Gastrocnemius medialis (tissue), 4 donors: Measurements from ENCODE around the gene DYRK1B. TPM values are rescaled to one million over a fixed set of nuclear protein-coding genes. Genes with fewer than 3 reads are reported as not detected.

Source experiments
- ATAC-seq, 2 donors: fragments of 150-250 bp; one replicate each; pipeline ENCODE4 v1.9.1; 2016
- DNase-seq, 2 donors: peaks; one replicate each; pipeline ENCODE4 v3.0.0-alpha.2; 2019
- H3K27ac ChIP-seq, 4 donors: fragments of 200-600 bp; sonication (generic); 1 replicate in 1 of 4; 2 replicates in 3 of 4; pipeline ENCODE4 v1.5.1; 2016 to 2018; ENCODE audit warnings: mild to moderate bottlenecking in 2 of 4, moderate library complexity in 1 of 4
- H3K27me3 ChIP-seq, 3 donors: fragments of 200-600 bp; sonication (generic) in 2 of 3; 1 replicate in 1 of 3; 2 replicates in 2 of 3; pipeline versions ENCODE4 v1.5.1 to v1.6.0; 2016 to 2019; ENCODE audit warnings: mild to moderate bottlenecking in 1 of 3, moderate library complexity in 1 of 3
- H3K36me3 ChIP-seq, 2 donors: fragments of 200-600 bp; sonication (generic) in 1 of 2; one replicate each; pipeline ENCODE4 v1.5.1; 2017 to 2018
- H3K4me1 ChIP-seq, 2 donors: fragments of 200-600 bp; sonication (generic) in 1 of 2; one replicate each; pipeline ENCODE4 v1.5.1; 2016 to 2017; ENCODE audit warnings: mild to moderate bottlenecking in 2 of 2
- H3K4me3 ChIP-seq, 4 donors: fragments of 200-600 bp; sonication (generic) in 3 of 4; 1 replicate in 1 of 4; 2 replicates in 3 of 4; pipeline ENCODE4 v1.5.1; 2016 to 2019; ENCODE audit warnings: mild to moderate bottlenecking in 2 of 4
- H3K9me3 ChIP-seq, 3 donors: fragments of 200-600 bp; sonication (generic) in 2 of 3; 1 replicate in 1 of 3; 2 replicates in 2 of 3; pipeline ENCODE4 v1.5.1; 2016 to 2019
- POLR2A ChIP-seq, 2 donors: fragments of 450-650 bp; IDR thresholded peaks; one replicate each; pipeline ENCODE4 v1.6.1; 2017; ENCODE audit warnings: antibody characterized with exemption in 2 of 2, mild to moderate bottlenecking in 2 of 2, moderate library complexity in 2 of 2
- in situ Hi-C, 4 donors: fragments of 200-750 bp; cut with MboI; loops; one replicate each; pipeline versions ENCODE4 v1.15.0 to v1.8.0; 2017; ENCODE audit warnings: low sequenced_read_pairs in 4 of 4
- intact Hi-C: fragments of 100-400 bp; cut with DNase I; formaldehyde crosslinking; loops from one replicate; pipeline ENCODE4 v1.15.1; 2023; ENCODE audit warnings: low total_unique reads
- total RNA-seq, 4 donors: library from RNA; depleted of rRNA; stranded (reverse); fragments of >200 nt; gene quantifications; one replicate each; pipeline versions ENCODE4 v1.1.0 to v1.2.3, GENCODE V29; 2016
- TF ChIP-seq, protein P1 (sequence below), 5 experiments: fragments of 450-650 bp in 3 of 5; fragments of 200-600 bp in 2 of 5; sonication (generic) in 2 of 5; IDR thresholded peaks in 4 of 5; conservative IDR thresholded peaks in 1 of 5; 1 replicate in 4 of 5; 2 replicates in 1 of 5; pipeline ENCODE4 v1.5.1; 2016 to 2019; ENCODE audit warnings: antibody characterized with exemption in 5 of 5, mild to moderate bottlenecking in 3 of 5, moderate library complexity in 3 of 5

Gene DYRK1B
- total RNA-seq, 4 donors from 2014 or later, result 39.6 to 68.7 (median 61.8) TPM

- H3K4me3 ChIP-seq, result peak overlapping the region; percentile 70 to 97 (median 80)
- peaks cover 0 to 66% of the 10 kb centered on the region in 2 donors for H3K36me3 ChIP-seq
- H3K27ac ChIP-seq, result peak overlapping the region; percentile 90 to 99 (median 94)
- H3K9me3 ChIP-seq, result no peaks in the 10 kb centered on the region
- peaks cover 29 to 43% of the 10 kb centered on the region in 2 donors for H3K4me1 ChIP-seq
- in situ Hi-C loops (loop anchor here in 2 of 4 donors (25.0 kb wide), 2 partner anchors 295 to 395 kb away; partner anchors contain the start of genes RPS16 (in 2 of the 2), SUPT5H (in 2 of the 2), EID2 (in 1 of the 2) and EID2B (in 1 of the 2)), intact Hi-C loops (loop anchor here (10.0 kb wide), 2 partner anchors 418 to 632 kb away; partner anchors contain the start of genes BLVRB, PLEKHG2 and SPTBN4)
- TF ChIP-seq, protein P1, sequence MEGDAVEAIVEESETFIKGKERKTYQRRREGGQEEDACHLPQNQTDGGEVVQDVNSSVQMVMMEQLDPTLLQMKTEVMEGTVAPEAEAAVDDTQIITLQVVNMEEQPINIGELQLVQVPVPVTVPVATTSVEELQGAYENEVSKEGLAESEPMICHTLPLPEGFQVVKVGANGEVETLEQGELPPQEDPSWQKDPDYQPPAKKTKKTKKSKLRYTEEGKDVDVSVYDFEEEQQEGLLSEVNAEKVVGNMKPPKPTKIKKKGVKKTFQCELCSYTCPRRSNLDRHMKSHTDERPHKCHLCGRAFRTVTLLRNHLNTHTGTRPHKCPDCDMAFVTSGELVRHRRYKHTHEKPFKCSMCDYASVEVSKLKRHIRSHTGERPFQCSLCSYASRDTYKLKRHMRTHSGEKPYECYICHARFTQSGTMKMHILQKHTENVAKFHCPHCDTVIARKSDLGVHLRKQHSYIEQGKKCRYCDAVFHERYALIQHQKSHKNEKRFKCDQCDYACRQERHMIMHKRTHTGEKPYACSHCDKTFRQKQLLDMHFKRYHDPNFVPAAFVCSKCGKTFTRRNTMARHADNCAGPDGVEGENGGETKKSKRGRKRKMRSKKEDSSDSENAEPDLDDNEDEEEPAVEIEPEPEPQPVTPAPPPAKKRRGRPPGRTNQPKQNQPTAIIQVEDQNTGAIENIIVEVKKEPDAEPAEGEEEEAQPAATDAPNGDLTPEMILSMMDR (IDR thresholded peaks at IDR 0.05 in 4 of 5, conservative IDR thresholded peaks at IDR 0.05 in 1 of 5), result no peak
- TF ChIP-seq POLR2A (IDR thresholded peaks at IDR 0.05), result no peak
- DNase-seq (no peak), ATAC-seq (no peak)
- no peaks in the 10 kb centered on the region for H3K27me3 ChIP-seq
Measured at GRCh38 chr19:39832341-39833083, 1.4 kb downstream of the DYRK1B start.

- no peak for DNase-seq
- TF ChIP-seq POLR2A (IDR thresholded peaks at IDR 0.05), result no peak
- TF ChIP-seq, protein P1 (IDR thresholded peaks at IDR 0.05 in 4 of 5, conservative IDR thresholded peaks at IDR 0.05 in 1 of 5), result no peak
- peak overlapping the region; percentile 90 to 99 (median 94) for H3K27ac ChIP-seq
- H3K36me3 ChIP-seq, result peaks cover 0 to 63% of the 10 kb centered on the region in 2 donors
- peak overlapping the region in 1 of 4 donors; percentile 86 for H3K4me3 ChIP-seq
- no peaks in the 10 kb centered on the region for H3K27me3 ChIP-seq
- in situ Hi-C loops (loop anchor here in 2 of 4 donors (25.0 kb wide), 2 partner anchors 294 to 394 kb away; partner anchors contain the start of genes RPS16 (in 2 of the 2), SUPT5H (in 2 of the 2), EID2 (in 1 of the 2) and EID2B (in 1 of the 2)), intact Hi-C loops (loop anchor here (10.0 kb wide), 2 partner anchors 417 to 633 kb away; partner anchors contain the start of genes BLVRB, PLEKHG2 and SPTBN4)
- no peaks in the 10 kb centered on the region for H3K9me3 ChIP-seq
- no peak for ATAC-seq
- peaks cover 29 to 43% of the 10 kb centered on the region in 2 donors for H3K4me1 ChIP-seq
Measured at GRCh38 chr19:39831679-39832078, 2.3 kb downstream of the DYRK1B start.

GRCh38 chr19:39830847-39831246, 3.1 kb downstream of the DYRK1B start:
- Histone ChIP-seq H3K36me3 (peaks cover 0 to 63% of the 10 kb centered on the region in 2 donors), H3K4me3 (no peak overlapping the region), H3K27ac (peak overlapping the region; percentile 90 to 99 (median 94)), H3K9me3 (no peaks in the 10 kb centered on the region), H3K27me3 (no peaks in the 10 kb centered on the region), H3K4me1 (peaks cover 29 to 50% of the 10 kb centered on the region in 2 donors)
- ATAC-seq (no peak), DNase-seq (no peak)
- intact Hi-C loops, result loop anchor here (10.0 kb wide), 2 partner anchors 416 to 634 kb away; partner anchors contain the start of genes BLVRB, PLEKHG2 and SPTBN4
- TF ChIP-seq POLR2A (IDR thresholded peaks at IDR 0.05), result no peak
- TF ChIP-seq, protein P1 (IDR thresholded peaks at IDR 0.05 in 4 of 5, conservative IDR thresholded peaks at IDR 0.05 in 1 of 5), result no peak
- in situ Hi-C loops, result loop anchor here in 2 of 4 donors (25.0 kb wide), 2 partner anchors 294 to 394 kb away; partner anchors contain the start of genes RPS16 (in 2 of the 2), SUPT5H (in 2 of the 2), EID2 (in 1 of the 2) and EID2B (in 1 of the 2)

DNA sequence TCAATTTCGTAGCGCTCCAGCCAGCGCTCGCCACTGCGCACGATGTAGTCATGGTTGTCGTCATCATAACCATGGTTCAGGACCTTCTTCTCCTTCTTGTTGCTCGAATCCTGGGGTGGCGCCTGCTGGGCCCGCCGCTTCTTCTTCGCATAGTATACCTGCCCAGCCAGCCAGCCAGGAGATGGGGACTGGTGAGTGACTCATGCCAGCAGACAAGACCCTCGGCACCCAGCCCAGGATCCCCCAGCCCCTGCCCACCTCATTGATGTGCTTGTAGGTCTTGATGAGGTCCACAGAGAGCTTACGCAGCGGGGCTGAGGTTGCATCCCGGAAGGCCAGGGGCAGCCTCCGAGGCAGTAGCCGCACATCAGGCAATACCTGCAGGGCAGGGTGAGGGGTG, 3.6 kb downstream of the DYRK1B start:
- no peaks in the 10 kb centered on the region for H3K9me3 ChIP-seq
- DNase-seq, result no peak
- intact Hi-C loops (loop anchor here (10.0 kb wide), 2 partner anchors 416 to 634 kb away; partner anchors contain the start of genes BLVRB, PLEKHG2 and SPTBN4), in situ Hi-C loops (loop anchor here in 2 of 4 donors (25.0 kb wide), 2 partner anchors 293 to 393 kb away; partner anchors contain the start of genes RPS16 (in 2 of the 2), SUPT5H (in 2 of the 2), EID2 (in 1 of the 2) and EID2B (in 1 of the 2))
- ATAC-seq, result no peak
- H3K27ac ChIP-seq, result peak overlapping the region in 3 of 4 donors; percentile 22 to 99 (median 90)
- no peaks in the 10 kb centered on the region for H3K27me3 ChIP-seq
- peaks cover 33 to 55% of the 10 kb centered on the region in 2 donors for H3K4me1 ChIP-seq
- no peak overlapping the region for H3K4me3 ChIP-seq
- H3K36me3 ChIP-seq, result peaks cover 0 to 63% of the 10 kb centered on the region in 2 donors
- TF ChIP-seq POLR2A (IDR thresholded peaks at IDR 0.05), result no peak
- TF ChIP-seq, protein P1 (IDR thresholded peaks at IDR 0.05 in 4 of 5, conservative IDR thresholded peaks at IDR 0.05 in 1 of 5), result no peak
